Measurements from ENCODE around the gene AADACL3.

Gene AADACL3

DNA sequence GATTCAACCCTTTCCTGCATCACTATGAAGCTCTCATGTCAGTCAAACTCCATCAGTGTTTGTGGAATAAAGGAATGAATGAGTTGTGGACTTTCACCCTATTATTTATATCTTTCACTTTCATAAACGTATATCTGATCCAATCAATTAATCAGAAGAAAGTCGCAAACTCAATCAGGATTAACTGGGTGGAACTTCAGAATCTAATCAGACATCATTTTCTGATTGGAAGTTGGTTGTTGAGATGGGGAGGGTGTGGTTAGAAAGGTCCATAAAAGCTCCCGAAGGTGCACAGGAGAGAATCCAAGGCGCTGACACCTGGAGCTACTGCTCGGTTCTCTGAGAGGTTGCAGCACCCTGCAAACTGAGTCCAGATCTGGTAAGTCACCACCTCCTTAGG lies 57.5 kb downstream of the AADACL3 start, which contains the start of gene PRAMEF12:
PRAMEF12 (plus strand) TSS at position 301 of the 400 bp plus-strand sequence. CDS start 1,130 bp downstream, outside the sequence.
- Histone ChIP-seq H3K4me1 (ENCODE audit: low read length) (no peaks in the 10 kb centered on the region), H3F3A (ENCODE audit: insufficient read depth, low read length) (no peaks in the 10 kb centered on the region), H3K9ac (ENCODE audit: low read length) (no peak within 1 kb of the TSS), H3K9me2 (replicated peaks; ENCODE audit: insufficient read depth, low read length) (no peaks in the 10 kb centered on the region), H3K36me3 (replicated peaks; ENCODE audit: insufficient read depth, low read length) (no peaks in the 10 kb centered on the region), H3K4me3 (ENCODE audit: low read length) (no peak within 1 kb of the TSS), H3K27ac (ENCODE audit: low read length) (no peak within 1 kb of the TSS), H3K27me3 (replicated peaks; ENCODE audit: insufficient read depth, low read length) (peaks cover 9% of the 10 kb centered on the region), H2AFZ (ENCODE audit: low read length) (no peak within 1 kb of the TSS), H4K20me1 (ENCODE audit: insufficient read depth, low read length) (no peaks in the 10 kb centered on the region), H3K9me3 (replicated peaks; ENCODE audit: insufficient read depth, low read length) (no peaks in the 10 kb centered on the region), H3K4me2 (ENCODE audit: low read depth, low read length) (no peak within 1 kb of the TSS), H3K79me2 (ENCODE audit: low read length) (no peaks in the 10 kb centered on the region)
- DNase-seq, result no peak
- TF ChIP-seq, protein P1, sequence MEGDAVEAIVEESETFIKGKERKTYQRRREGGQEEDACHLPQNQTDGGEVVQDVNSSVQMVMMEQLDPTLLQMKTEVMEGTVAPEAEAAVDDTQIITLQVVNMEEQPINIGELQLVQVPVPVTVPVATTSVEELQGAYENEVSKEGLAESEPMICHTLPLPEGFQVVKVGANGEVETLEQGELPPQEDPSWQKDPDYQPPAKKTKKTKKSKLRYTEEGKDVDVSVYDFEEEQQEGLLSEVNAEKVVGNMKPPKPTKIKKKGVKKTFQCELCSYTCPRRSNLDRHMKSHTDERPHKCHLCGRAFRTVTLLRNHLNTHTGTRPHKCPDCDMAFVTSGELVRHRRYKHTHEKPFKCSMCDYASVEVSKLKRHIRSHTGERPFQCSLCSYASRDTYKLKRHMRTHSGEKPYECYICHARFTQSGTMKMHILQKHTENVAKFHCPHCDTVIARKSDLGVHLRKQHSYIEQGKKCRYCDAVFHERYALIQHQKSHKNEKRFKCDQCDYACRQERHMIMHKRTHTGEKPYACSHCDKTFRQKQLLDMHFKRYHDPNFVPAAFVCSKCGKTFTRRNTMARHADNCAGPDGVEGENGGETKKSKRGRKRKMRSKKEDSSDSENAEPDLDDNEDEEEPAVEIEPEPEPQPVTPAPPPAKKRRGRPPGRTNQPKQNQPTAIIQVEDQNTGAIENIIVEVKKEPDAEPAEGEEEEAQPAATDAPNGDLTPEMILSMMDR (IDR thresholded peaks at IDR 0.05; ENCODE audit: low read length), result no peak
- TF ChIP-seq EZH2 (optimal IDR thresholded peaks at IDR 0.05; ENCODE audit: low read depth, low read length) (no peak), EZH2phosphoT487 (IDR thresholded peaks at IDR 0.05; ENCODE audit: low read length) (no peak)

DNA sequence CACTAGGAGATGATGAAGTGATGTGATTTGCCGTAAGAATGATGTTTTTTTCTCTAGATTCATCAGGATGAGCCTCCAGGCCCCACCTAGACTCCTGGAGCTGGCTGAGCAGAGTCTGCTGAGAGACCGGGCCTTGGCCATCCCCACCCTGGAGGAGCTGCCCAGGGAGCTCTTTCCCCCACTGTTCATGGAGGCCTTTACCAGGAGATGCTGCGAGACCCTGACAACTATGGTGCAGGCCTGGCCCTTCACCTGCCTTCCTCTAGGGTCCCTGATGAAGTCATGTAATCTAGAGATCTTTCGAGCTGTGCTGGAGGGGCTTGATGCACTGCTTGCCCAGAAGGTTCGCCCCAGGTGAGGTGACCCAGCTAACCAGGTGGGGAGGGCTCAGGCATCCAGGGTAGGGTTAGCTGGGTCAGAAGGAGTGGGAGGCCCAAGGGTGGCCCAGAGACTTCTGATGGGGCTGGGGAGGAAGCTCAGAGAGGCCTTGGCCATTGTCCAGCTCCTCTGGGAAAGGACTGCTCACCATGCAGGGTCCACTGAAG lies 59.0 kb downstream of the AADACL3 start:
- Histone ChIP-seq H3K79me2 (ENCODE audit: low read length) (no peaks in the 10 kb centered on the region), H3K4me1 (ENCODE audit: low read length) (no peaks in the 10 kb centered on the region), H2AFZ (ENCODE audit: low read length) (no peak overlapping the region), H3K9ac (ENCODE audit: low read length) (no peak overlapping the region), H4K20me1 (ENCODE audit: insufficient read depth, low read length) (no peaks in the 10 kb centered on the region), H3F3A (ENCODE audit: insufficient read depth, low read length) (no peaks in the 10 kb centered on the region), H3K4me2 (ENCODE audit: low read depth, low read length) (no peak overlapping the region), H3K27ac (ENCODE audit: low read length) (no peak overlapping the region), H3K36me3 (replicated peaks; ENCODE audit: insufficient read depth, low read length) (no peaks in the 10 kb centered on the region), H3K9me3 (replicated peaks; ENCODE audit: insufficient read depth, low read length) (no peaks in the 10 kb centered on the region), H3K4me3 (ENCODE audit: low read length) (no peak overlapping the region), H3K27me3 (replicated peaks; ENCODE audit: insufficient read depth, low read length) (peaks cover 9% of the 10 kb centered on the region), H3K9me2 (replicated peaks; ENCODE audit: insufficient read depth, low read length) (no peaks in the 10 kb centered on the region)
- DNase-seq, result no peak
- no peak for TF ChIP-seq EZH2phosphoT487 (IDR thresholded peaks at IDR 0.05; ENCODE audit: low read length)
- TF ChIP-seq, protein P1 (IDR thresholded peaks at IDR 0.05; ENCODE audit: low read length), result no peak
- no peak for TF ChIP-seq EZH2 (optimal IDR thresholded peaks at IDR 0.05; ENCODE audit: low read depth, low read length)

DNA sequence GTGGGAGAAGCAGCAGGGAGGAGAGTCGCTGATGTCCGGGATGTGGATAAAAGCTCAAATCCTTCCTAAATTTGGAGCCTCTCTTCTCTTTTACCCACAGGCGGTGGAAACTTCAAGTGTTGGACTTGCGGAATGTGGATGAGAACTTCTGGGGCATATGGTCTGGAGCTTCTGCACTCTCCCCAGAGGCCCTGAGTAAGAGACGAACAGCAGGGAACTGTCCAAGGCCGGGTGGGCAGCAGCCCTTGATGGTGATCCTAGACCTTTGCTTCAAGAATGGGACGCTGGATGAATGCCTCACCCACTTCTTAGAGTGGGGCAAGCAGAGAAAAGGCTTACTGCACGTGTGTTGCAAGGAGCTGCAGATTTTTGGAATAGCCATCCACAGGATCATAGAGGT lies 59.5 kb downstream of the AADACL3 start:
- Histone ChIP-seq H3K9ac (ENCODE audit: low read length) (no peak overlapping the region), H3K4me2 (ENCODE audit: low read depth, low read length) (no peak overlapping the region), H2AFZ (ENCODE audit: low read length) (no peak overlapping the region), H3K27ac (ENCODE audit: low read length) (no peak overlapping the region), H3K27me3 (replicated peaks; ENCODE audit: insufficient read depth, low read length) (peaks cover 9% of the 10 kb centered on the region), H3K9me2 (replicated peaks; ENCODE audit: insufficient read depth, low read length) (no peaks in the 10 kb centered on the region), H3K9me3 (replicated peaks; ENCODE audit: insufficient read depth, low read length) (no peaks in the 10 kb centered on the region), H4K20me1 (ENCODE audit: insufficient read depth, low read length) (no peaks in the 10 kb centered on the region), H3K4me3 (ENCODE audit: low read length) (no peak overlapping the region), H3K79me2 (ENCODE audit: low read length) (no peaks in the 10 kb centered on the region), H3K36me3 (replicated peaks; ENCODE audit: insufficient read depth, low read length) (no peaks in the 10 kb centered on the region), H3F3A (ENCODE audit: insufficient read depth, low read length) (no peaks in the 10 kb centered on the region), H3K4me1 (ENCODE audit: low read length) (no peaks in the 10 kb centered on the region)
- TF ChIP-seq, protein P1 (IDR thresholded peaks at IDR 0.05; ENCODE audit: low read length), result no peak
- TF ChIP-seq EZH2 (optimal IDR thresholded peaks at IDR 0.05; ENCODE audit: low read depth, low read length) (no peak), EZH2phosphoT487 (IDR thresholded peaks at IDR 0.05; ENCODE audit: low read length) (no peak)
- no peak for DNase-seq

Measured in MM.1S (cell line).